ENCODE data around the gene NDRG2.

DNA sequence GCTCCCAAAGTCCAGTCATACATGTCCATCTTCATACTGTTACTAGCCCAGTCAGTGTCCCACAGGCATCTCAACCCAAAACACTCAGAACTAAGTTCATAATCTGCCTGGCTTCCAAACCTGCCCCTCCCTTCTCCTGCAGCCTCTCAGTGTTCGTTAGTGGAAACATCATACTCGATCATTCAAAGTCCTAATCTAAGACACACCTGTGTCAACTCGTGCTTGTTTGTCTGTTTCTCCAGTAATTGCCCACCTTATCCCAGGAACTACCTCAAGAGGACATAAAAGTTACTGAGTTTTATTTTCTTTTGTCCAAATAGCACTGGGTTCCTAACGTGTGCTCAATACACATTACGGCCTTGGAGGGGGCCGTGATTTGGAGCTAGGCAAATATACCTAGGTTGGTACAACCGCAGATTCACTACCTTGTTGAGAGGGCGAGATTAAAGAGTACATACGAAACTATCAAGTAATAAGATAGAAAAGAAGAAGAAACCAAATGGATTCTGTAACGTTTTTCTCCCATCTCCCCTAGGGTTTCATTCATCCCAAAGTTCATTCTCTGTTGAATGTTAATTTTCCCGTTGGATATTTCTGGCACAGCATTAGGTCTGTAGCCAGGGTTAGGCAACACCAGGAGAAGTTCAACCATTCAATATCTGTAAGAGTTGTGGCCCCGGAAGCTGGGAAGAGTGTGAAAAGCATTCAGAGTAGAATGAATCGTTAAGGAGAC is 35.9 kb upstream of the NDRG2 start:
- TF ChIP-seq, protein P1, sequence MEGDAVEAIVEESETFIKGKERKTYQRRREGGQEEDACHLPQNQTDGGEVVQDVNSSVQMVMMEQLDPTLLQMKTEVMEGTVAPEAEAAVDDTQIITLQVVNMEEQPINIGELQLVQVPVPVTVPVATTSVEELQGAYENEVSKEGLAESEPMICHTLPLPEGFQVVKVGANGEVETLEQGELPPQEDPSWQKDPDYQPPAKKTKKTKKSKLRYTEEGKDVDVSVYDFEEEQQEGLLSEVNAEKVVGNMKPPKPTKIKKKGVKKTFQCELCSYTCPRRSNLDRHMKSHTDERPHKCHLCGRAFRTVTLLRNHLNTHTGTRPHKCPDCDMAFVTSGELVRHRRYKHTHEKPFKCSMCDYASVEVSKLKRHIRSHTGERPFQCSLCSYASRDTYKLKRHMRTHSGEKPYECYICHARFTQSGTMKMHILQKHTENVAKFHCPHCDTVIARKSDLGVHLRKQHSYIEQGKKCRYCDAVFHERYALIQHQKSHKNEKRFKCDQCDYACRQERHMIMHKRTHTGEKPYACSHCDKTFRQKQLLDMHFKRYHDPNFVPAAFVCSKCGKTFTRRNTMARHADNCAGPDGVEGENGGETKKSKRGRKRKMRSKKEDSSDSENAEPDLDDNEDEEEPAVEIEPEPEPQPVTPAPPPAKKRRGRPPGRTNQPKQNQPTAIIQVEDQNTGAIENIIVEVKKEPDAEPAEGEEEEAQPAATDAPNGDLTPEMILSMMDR (conservative IDR thresholded peaks at IDR 0.05 in 1 of 2, IDR thresholded peaks at IDR 0.05 in 1 of 2; ENCODE audit: extremely low read depth in 1 of 2, insufficient read depth in 1 of 2, low read depth in 1 of 2, low read length in 2 of 2), result no peak
- no peak for TF ChIP-seq EZH2 (IDR thresholded peaks at IDR 0.05; ENCODE audit: borderline replicate concordance, low read length)
